Activated T-helper 2 cell treated with anti-CD3 and anti-CD28 coated beads, Interferon-gamma antibody, Interleukin-2, Interleukin-4, amounts not matched to agents 10 μg/mL and 5 μg/mL and 100 μg/mL, durations not matched to agents 14 hours and 24 hours and 36 hours (primary cell): ENCODE data around the gene CCNJ. TPM values are rescaled to one million over a fixed set of nuclear protein-coding genes. Genes with fewer than 3 reads are reported as not detected.

Experiments used
- DNase-seq: peaks from one replicate; pipeline ENCODE4 v3.0.0; 2021; ENCODE audit warnings: low spot score
- H3K27ac Mint-ChIP-seq: one replicate; pipeline ENCODE4 v1.8.0; 2021; ENCODE audit warnings: mixed read lengths
- H3K27me3 Mint-ChIP-seq: one replicate; pipeline ENCODE4 v1.8.0; 2021; ENCODE audit warnings: low read depth, mixed read lengths
- H3K36me3 Mint-ChIP-seq: one replicate; pipeline ENCODE4 v1.8.0; 2021; ENCODE audit warnings: low read depth, mixed read lengths
- H3K4me1 Mint-ChIP-seq: one replicate; pipeline ENCODE4 v1.8.0; 2021; ENCODE audit warnings: low read depth, mixed read lengths
- H3K4me3 Mint-ChIP-seq: one replicate; pipeline ENCODE4 v1.8.0; 2021; ENCODE audit warnings: low read depth, mild to moderate bottlenecking, moderate library complexity, mixed read lengths
- H3K9me3 Mint-ChIP-seq: one replicate; pipeline ENCODE4 v1.8.0; 2021; ENCODE audit warnings: mixed read lengths
- intact Hi-C: fragments of 100-400 bp; cut with micrococcal nuclease; formaldehyde crosslinking; loops from one replicate; pipeline ENCODE4 v1.15.1; 2023
- total RNA-seq: library from RNA; stranded (reverse); gene quantifications from 2 replicates; pipeline ENCODE4 v1.2.3, GENCODE V29; 2022

CCNJ gene
- total RNA-seq, 1 donor from 2014 or later: 8.3 TPM

GRCh38 chr10:96073722-96074121, 30.3 kb downstream of the CCNJ start:
- no peaks in the 10 kb centered on the region for H3K27me3 Mint-ChIP-seq
- peak overlapping the region; percentile 20 for H3K27ac Mint-ChIP-seq
- intact Hi-C loops: loop anchor here (1.0 to 5.0 kb wide), 4 partner anchors 10 to 904 kb away; partner anchors contain the start of gene ZNF518A
- peaks cover 32% of the 10 kb centered on the region for H3K4me1 Mint-ChIP-seq
- peak; percentile 18 for DNase-seq
- no peak overlapping the region for H3K4me3 Mint-ChIP-seq
- H3K9me3 Mint-ChIP-seq: no peaks in the 10 kb centered on the region
- peaks cover 15% of the 10 kb centered on the region for H3K36me3 Mint-ChIP-seq

DNA sequence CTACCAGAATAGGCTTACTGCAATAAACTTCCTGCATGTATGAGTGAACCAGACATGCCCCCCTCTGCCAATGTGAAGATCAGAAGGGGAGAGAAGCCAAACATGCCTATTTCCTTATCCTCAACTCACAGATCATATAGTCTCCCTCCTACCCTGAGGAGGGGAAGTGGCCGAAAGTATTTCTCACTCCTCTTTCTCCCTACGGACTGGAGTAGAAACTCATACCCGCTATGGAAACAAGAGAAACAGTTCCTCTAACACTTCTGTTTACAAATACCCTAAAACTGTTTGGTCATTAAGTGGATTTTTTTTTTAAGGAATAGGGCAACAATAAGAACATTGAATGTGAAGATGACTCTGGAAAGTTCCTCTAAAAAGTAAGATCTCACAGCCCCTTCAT, 31.4 kb downstream of the CCNJ start:
- no peaks in the 10 kb centered on the region for H3K27me3 Mint-ChIP-seq
- no peak for DNase-seq
- peaks cover 15% of the 10 kb centered on the region for H3K36me3 Mint-ChIP-seq
- intact Hi-C loops: loop anchor here (5.0 kb wide), 1 partner anchor 903 kb away; no protein-coding TSS in a partner anchor
- H3K9me3 Mint-ChIP-seq: no peaks in the 10 kb centered on the region
- H3K4me1 Mint-ChIP-seq: peaks cover 34% of the 10 kb centered on the region
- H3K27ac Mint-ChIP-seq: no peak overlapping the region
- no peak overlapping the region for H3K4me3 Mint-ChIP-seq

- H3K27ac Mint-ChIP-seq: no peak overlapping the region
- H3K9me3 Mint-ChIP-seq: no peaks in the 10 kb centered on the region
- H3K4me3 Mint-ChIP-seq: no peak overlapping the region
- peaks cover 22% of the 10 kb centered on the region for H3K36me3 Mint-ChIP-seq
- intact Hi-C loops: no loop called here
- H3K4me1 Mint-ChIP-seq: peaks cover 39% of the 10 kb centered on the region
- no peaks in the 10 kb centered on the region for H3K27me3 Mint-ChIP-seq
- no peak for DNase-seq
These were observed 32.6 kb downstream of the CCNJ start for GRCh38 chr10:96075977-96076376.

- H3K27ac Mint-ChIP-seq: no peak overlapping the region
- H3K27me3 Mint-ChIP-seq: no peaks in the 10 kb centered on the region
- H3K4me1 Mint-ChIP-seq: peaks cover 33% of the 10 kb centered on the region
- H3K9me3 Mint-ChIP-seq: no peaks in the 10 kb centered on the region
- intact Hi-C loops: no loop called here
- H3K36me3 Mint-ChIP-seq: peaks cover 24% of the 10 kb centered on the region
- no peak overlapping the region for H3K4me3 Mint-ChIP-seq
- DNase-seq: no peak
These were observed 33.8 kb downstream of the CCNJ start for GRCh38 chr10:96077156-96077555.

- DNase-seq: no peak
- Mint-ChIP-seq H3K36me3 (peaks cover 12% of the 10 kb centered on the region), H3K27me3 (no peaks in the 10 kb centered on the region), H3K9me3 (no peaks in the 10 kb centered on the region), H3K4me3 (no peak overlapping the region), H3K4me1 (peaks cover 7% of the 10 kb centered on the region), H3K27ac (no peak overlapping the region)
- intact Hi-C loops: no loop called here
These were observed 38.8 kb downstream of the CCNJ start for GRCh38 chr10:96082153-96082552.

DNA sequence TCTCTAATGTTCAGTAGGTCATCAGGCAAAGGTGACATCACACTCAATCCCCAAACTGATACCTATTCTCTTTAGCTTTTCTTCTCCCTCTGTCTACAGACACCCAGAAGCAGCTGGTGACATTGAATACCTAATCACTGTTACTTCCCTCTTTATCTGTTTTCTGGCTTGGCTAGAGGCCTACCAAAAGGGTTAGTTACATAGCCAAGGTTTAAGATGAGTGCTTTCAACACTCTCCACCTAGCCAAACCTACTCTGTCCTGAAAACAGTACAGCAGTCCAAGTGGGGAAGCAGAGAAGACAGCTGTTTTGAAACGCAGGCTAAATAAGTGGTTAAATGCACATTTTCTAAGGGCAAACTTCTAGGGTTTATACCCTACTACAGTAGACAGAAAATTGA, 39.4 kb downstream of the CCNJ start:
- Mint-ChIP-seq H3K27me3 (no peaks in the 10 kb centered on the region), H3K4me1 (peaks cover 7% of the 10 kb centered on the region), H3K27ac (no peak overlapping the region), H3K4me3 (no peak overlapping the region), H3K9me3 (no peaks in the 10 kb centered on the region), H3K36me3 (peaks cover 18% of the 10 kb centered on the region)
- DNase-seq: no peak
- intact Hi-C loops: no loop called here

- DNase-seq: no peak
- Mint-ChIP-seq H3K36me3 (peaks cover 21% of the 10 kb centered on the region), H3K27ac (peak overlapping the region; percentile 60)
These were observed 45.7 kb downstream of the CCNJ start for GRCh38 chr10:96089116-96089515.

GRCh38 chr10:96089670-96090462, 46.5 kb downstream of the CCNJ start:
- Mint-ChIP-seq H3K9me3 (peaks cover 14% of the 10 kb centered on the region), H3K4me3 (peak overlapping the region; percentile 91), H3K36me3 (peaks cover 21% of the 10 kb centered on the region), H3K4me1 (peaks cover 9% of the 10 kb centered on the region), H3K27me3 (peaks cover 15% of the 10 kb centered on the region), H3K27ac (peak overlapping the region; percentile 98)
- DNase-seq: peak; percentile 89
- intact Hi-C loops: loop anchor here (1.0 kb wide), 3 partner anchors 17 to 46 kb away; partner anchors contain the start of gene ZNF518A

More at GRCh38 chr10:96089116-96089515, 45.7 kb downstream of the CCNJ start:
- intact Hi-C loops: loop anchor here (1.0 kb wide), 1 partner anchor 16 kb away; no protein-coding TSS in a partner anchor
- H3K27me3 Mint-ChIP-seq: peaks cover 10% of the 10 kb centered on the region
- peak overlapping the region; percentile 91 for H3K4me3 Mint-ChIP-seq
- H3K9me3 Mint-ChIP-seq: peaks cover 14% of the 10 kb centered on the region
- H3K4me1 Mint-ChIP-seq: peaks cover 9% of the 10 kb centered on the region

DNA sequence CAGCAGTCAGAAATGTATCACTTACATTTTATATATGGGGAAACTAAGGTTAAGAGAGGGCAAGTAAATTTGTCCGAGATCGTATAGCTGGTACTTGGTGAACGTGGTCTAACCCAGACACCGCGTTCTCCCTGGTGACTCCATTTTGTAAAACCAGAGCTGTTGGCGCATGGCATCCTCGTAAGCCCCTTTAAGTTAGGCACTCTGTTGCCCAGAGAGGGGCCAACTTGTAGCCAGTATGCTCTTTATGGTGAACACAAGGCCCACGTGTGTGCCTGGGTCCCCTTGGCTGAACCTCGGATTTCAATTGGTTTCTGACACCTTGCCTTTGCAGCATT, 47.0 kb downstream of the CCNJ start:
- DNase-seq: no peak
- peaks cover 9% of the 10 kb centered on the region for H3K4me1 Mint-ChIP-seq
- peak overlapping the region; percentile 91 for H3K4me3 Mint-ChIP-seq
- H3K27me3 Mint-ChIP-seq: peaks cover 21% of the 10 kb centered on the region
- H3K27ac Mint-ChIP-seq: peak overlapping the region; percentile 98
- peaks cover 14% of the 10 kb centered on the region for H3K9me3 Mint-ChIP-seq
- peaks cover 21% of the 10 kb centered on the region for H3K36me3 Mint-ChIP-seq
- intact Hi-C loops: loop anchor here (1.0 kb wide), 2 partner anchors 40 to 46 kb away; partner anchors contain the start of gene ZNF518A

DNA sequence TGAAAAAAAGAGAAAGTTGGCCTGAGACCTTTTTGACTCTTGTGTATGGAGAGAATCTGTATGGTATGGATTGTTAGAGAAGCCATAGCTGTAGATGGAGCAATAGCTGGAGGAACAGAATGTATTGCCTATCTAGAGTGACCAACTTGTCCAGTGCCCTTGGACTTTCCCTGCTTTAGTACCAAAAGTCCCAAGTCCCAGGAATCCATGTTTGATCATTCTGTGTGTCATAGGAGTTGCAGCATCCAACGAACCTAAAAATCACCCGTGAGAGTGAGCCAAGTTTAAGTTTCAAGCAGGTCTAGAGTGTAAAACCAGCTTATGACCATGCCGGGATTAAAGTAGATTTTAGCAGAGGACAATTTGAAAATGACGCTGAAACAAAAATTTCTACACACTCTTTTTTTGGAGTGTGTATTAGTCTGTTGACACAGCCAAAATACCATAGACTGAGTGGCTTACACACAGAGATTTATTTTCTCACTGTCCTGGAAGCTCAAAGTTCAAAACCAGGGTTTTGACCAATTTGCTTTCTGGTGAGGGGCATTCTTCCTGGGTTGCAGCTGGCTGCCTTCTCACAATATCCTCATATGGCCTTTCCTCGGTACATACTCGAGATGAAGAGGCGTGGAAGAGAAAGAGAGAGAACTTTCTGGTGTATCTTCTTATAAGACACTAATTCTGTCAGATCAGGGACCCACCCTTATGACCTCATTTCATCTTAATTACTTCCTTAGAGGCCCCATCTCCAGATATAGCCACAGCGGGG, 49.8 kb downstream of the CCNJ start:
- no peak for DNase-seq
- H3K36me3 Mint-ChIP-seq: peaks cover 16% of the 10 kb centered on the region
- H3K4me1 Mint-ChIP-seq: peaks cover 9% of the 10 kb centered on the region
- H3K9me3 Mint-ChIP-seq: peaks cover 14% of the 10 kb centered on the region
- peaks cover 41% of the 10 kb centered on the region for H3K27me3 Mint-ChIP-seq
- intact Hi-C loops: no loop called here
- H3K27ac Mint-ChIP-seq: no peak overlapping the region
- H3K4me3 Mint-ChIP-seq: no peak overlapping the region

GRCh38 chr10:96093948-96094347, 50.6 kb downstream of the CCNJ start:
- no peak overlapping the region for H3K27ac Mint-ChIP-seq
- intact Hi-C loops: no loop called here
- H3K36me3 Mint-ChIP-seq: peaks cover 16% of the 10 kb centered on the region
- no peak for DNase-seq
- H3K4me1 Mint-ChIP-seq: peaks cover 9% of the 10 kb centered on the region
- peaks cover 14% of the 10 kb centered on the region for H3K9me3 Mint-ChIP-seq
- no peak overlapping the region for H3K4me3 Mint-ChIP-seq
- H3K27me3 Mint-ChIP-seq: peaks cover 44% of the 10 kb centered on the region

DNA sequence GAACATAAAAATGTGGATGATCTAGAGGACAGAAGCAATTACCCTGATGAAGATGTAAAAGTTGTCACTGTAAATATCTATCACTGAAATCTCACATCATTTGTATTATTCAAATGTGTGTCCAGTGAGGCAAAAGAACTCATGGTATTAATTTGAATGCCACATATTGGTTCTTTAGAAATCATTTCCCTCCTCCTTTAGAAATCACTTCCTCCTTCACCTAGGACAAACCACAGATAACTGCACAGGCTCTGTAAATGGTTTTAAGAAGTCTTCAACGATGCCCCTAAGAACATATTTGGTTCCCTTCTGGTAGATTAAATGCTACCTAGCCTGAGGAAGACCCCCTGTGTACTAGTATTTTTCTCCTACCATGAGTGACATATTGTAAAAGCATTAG, 53.6 kb downstream of the CCNJ start:
- Mint-ChIP-seq H3K27me3 (peaks cover 62% of the 10 kb centered on the region), H3K4me3 (no peak overlapping the region), H3K36me3 (no peaks in the 10 kb centered on the region), H3K4me1 (no peaks in the 10 kb centered on the region), H3K27ac (no peak overlapping the region), H3K9me3 (peaks cover 3% of the 10 kb centered on the region)
- no peak for DNase-seq
- intact Hi-C loops: no loop called here

DNA sequence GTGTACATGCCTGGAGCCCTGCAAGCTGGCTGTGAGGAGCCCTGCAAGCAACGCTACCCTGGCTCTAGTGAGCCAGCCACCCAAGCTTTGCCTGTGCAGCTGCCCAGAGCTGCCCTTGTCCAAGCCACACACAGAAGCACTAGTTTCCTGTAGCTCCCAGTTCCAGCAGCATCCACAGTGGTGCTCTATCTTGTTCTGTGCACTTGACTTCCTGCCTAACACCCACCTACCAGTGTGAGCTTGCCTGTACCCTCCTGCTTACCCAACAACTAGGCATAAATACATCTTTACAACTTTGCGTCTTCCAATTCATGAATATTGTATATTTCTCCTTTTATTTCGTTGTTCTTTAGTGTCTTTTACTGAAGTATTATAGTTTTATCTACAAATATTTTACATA, 54.5 kb downstream of the CCNJ start:
- intact Hi-C loops: no loop called here

More for the DNA sequence above, 54.5 kb downstream of the CCNJ start:
- Mint-ChIP-seq H3K36me3 (no peaks in the 10 kb centered on the region), H3K4me3 (no peak overlapping the region), H3K27ac (no peak overlapping the region), H3K9me3 (no peaks in the 10 kb centered on the region), H3K27me3 (peaks cover 64% of the 10 kb centered on the region), H3K4me1 (no peaks in the 10 kb centered on the region)
- no peak for DNase-seq
